ENCODE results near the gene PLIN4.
A peak's percentile ranks its signal among the peaks of the same experiment; 100 is the strongest.

Gene PLIN4

DNA sequence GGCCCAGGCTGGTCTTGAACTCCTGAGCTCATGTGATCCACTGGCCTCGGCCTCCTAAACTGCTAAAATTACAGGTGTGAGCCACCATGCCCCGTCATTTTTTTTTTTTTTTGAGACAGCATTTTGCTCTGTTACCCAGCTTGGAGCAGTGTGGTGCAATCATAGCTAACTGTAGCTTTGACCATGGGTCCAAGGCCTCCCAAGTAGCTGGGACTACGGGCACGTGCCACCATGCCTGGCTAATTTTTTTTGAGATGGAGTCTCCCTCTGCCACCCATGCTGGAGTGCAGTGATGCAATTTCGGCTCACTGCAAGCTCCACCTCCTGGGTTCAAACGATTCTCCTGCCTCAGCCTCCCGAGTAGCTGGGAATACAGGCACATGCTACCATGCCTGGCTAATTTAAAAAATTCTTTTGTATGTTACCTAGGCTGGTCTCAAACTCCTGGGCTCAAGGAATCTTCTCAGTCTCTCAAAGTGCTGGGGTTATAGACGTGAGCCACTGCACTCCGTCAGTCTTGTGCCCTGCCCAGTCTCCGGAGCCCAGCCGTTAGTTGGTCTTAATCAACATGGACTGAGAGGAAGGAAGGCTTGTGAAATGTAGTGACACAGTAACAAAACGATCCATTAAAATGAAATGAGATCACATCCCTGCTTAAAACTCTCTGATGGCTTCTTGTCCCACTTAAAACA is 23.0 kb upstream of the PLIN4 start:
- Histone ChIP-seq H3K27ac (ENCODE audit: low read length) (no peak overlapping the region), H3K9ac (ENCODE audit: low read depth, low read length) (no peak overlapping the region), H3K36me3 (ENCODE audit: insufficient read depth, low read depth, low read length) (no peaks in the 10 kb centered on the region), H3K9me3 (ENCODE audit: insufficient read depth, low read depth, low read length) (no peaks in the 10 kb centered on the region), H3K27me3 (ENCODE audit: insufficient read depth, low read length) (no peaks in the 10 kb centered on the region), H3K4me1 (ENCODE audit: insufficient read depth, low read length) (no peaks in the 10 kb centered on the region), H3K4me3 (ENCODE audit: low read length) (no peak overlapping the region)

DNA sequence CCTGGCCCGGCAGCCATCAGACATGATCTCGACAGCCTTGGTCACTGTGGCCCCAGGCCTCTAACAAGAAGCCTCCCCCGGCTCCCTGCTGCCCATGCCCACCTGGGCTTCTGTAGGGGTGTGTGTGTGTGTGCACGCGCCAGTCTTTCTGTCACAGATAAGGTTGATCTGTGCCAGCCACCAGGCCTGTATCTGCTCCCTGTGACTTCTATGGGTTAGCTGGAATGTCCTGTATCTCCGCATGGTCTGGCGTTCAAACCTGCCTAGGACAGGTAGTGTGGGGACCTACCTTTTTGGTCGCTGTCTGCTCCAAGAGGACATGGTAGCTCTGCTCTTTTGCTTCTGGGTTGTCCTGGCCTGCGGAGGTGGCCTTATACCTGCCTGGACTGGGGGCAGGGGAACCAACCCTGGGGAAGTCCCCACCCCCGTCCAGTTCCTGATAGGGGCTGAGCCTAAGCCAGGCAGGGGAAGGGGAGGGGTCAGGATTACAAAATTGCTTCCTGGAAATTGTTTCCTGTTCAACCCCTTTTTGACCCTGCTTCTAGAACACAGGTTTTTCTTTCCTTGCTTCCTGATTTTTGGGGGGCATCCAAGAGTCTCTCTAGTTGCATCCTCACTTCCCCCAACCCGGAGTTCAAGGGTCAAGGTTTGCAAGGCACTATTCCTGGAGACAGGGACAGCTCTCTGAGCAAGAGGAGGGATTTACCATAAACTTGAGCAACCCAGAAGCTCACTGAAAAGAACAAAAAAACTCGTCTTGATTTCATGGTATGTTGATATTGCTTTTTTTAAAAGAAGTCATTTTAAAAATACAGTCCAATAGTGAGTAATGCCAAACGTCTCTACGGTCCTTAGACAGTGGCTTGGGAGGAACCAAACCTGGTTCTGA is 21.7 kb upstream of the PLIN4 start, which contains the start of gene LRG1:
Gene LRG1, minus strand, starts transcription at position 344 of the 889 bp plus-strand sequence. Its CDS starts 23 bp downstream, at position 321.
- H3K9me3 ChIP-seq (ENCODE audit: insufficient read depth, low read depth, low read length), result no peaks in the 10 kb centered on the region
- H3K4me3 ChIP-seq (ENCODE audit: low read length), result peak within 1 kb of the TSS; percentile 28; the same call in 1 of the 2 replicates
- H3K9ac ChIP-seq (ENCODE audit: low read depth, low read length), result no peak within 1 kb of the TSS
- no peaks in the 10 kb centered on the region; the same call in 1 of the 2 replicates for H3K4me1 ChIP-seq (ENCODE audit: insufficient read depth, low read length)
- H3K27me3 ChIP-seq (ENCODE audit: insufficient read depth, low read length), result 0 out of 2 replicates have a peak, but pooled peaks cover under 1% of the 10 kb centered on the region
- no peak within 1 kb of the TSS for H3K27ac ChIP-seq (ENCODE audit: low read length)
- H3K36me3 ChIP-seq (ENCODE audit: insufficient read depth, low read depth, low read length), result no peaks in the 10 kb centered on the region

DNA sequence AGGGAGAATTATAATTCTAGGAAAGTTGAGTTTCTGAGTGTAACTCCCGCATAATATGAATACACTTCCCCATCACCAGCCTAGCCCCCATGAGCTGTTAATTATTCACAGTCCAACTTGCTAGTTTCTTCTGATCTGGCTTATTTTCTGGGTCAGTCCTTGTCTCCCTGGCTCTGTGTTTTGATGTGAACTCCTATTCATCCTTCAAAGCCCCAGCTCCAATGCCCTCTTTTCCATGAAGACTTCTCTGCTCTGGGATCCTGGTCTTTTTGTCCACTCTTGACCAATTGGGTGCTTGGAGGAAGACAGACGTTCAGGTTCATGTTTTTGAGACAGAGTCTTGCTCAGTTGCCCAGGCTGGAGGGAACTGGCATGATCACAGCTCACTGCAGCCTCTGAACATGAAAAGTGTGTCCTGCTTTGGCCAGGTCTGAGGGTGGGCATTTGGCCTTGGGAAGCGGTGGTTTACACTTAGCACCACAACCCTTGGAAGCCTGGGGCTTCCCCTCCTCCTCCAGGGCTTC is 20.9 kb upstream of the PLIN4 start:
- Histone ChIP-seq H3K27me3 (ENCODE audit: insufficient read depth, low read length) (peaks cover 7% of the 10 kb centered on the region), H3K4me3 (ENCODE audit: low read length) (no peak overlapping the region), H3K9me3 (ENCODE audit: insufficient read depth, low read depth, low read length) (no peaks in the 10 kb centered on the region), H3K36me3 (ENCODE audit: insufficient read depth, low read depth, low read length) (no peaks in the 10 kb centered on the region), H3K27ac (ENCODE audit: low read length) (no peak overlapping the region), H3K4me1 (ENCODE audit: insufficient read depth, low read length) (no peaks in the 10 kb centered on the region; the same call in 1 of the 2 replicates), H3K9ac (ENCODE audit: low read depth, low read length) (no peak overlapping the region)

DNA sequence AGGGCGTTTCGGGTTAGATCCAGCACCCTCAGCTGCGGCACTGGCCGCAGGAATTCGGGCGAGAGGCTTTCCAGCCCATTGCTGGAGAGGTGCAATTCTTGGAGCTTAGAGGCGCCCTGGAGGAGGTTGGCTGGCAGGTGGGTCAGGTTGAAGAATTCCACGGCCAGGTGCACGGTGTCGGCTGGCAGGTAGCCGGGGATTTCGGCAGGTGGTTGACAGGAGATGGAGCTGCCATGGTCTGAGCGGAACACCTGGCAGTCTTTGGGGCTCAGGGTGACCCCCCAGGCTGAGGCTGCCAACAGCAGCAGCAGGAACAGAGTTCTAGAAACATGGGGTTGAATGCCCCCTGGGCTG is 20.3 kb upstream of the PLIN4 start:
- no peaks in the 10 kb centered on the region; the same call in 1 of the 2 replicates for H3K4me1 ChIP-seq (ENCODE audit: insufficient read depth, low read length)
- H3K9me3 ChIP-seq (ENCODE audit: insufficient read depth, low read depth, low read length), result no peaks in the 10 kb centered on the region

DNA sequence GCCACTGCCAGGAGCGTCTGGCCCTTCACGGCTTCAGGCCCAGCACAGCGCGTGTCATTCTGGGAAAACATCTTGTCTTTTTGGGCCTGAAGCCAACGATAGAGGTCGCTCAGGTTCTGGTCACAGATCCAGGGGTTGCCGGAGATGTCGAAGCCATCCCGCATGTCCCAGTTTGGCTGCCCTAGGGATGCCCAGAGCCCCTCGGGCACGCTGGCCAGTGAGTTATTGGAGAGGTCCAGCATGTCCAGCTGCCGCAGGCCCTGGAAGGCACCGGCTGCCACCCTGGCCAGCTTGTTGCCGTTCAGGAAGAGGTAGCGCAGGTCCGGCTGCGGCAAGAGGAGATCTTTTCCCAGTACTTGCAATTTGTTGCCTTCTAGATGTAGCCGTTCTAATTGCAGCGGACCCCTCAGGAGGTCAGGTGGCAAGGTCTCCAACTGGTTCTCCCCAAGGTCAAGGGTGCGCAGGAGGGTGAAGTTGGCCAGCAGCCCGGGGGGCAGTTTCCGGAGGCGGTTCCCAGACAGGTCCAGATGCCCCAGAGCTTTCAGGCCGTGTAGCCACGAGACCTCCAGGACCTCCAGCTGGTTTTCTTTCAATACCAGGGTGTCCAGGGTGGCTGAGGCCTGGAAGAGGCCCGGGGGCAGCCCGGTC is 19.8 kb upstream of the PLIN4 start:
- no peaks in the 10 kb centered on the region; the same call in 1 of the 2 replicates for H3K4me1 ChIP-seq (ENCODE audit: insufficient read depth, low read length)
- H3K4me3 ChIP-seq (ENCODE audit: low read length), result no peak overlapping the region
- no peaks in the 10 kb centered on the region for H3K9me3 ChIP-seq (ENCODE audit: insufficient read depth, low read depth, low read length)
- H3K27me3 ChIP-seq (ENCODE audit: insufficient read depth, low read length), result peaks cover 19% of the 10 kb centered on the region
- no peaks in the 10 kb centered on the region for H3K36me3 ChIP-seq (ENCODE audit: insufficient read depth, low read depth, low read length)
- no peak overlapping the region for H3K27ac ChIP-seq (ENCODE audit: low read length)
- no peak overlapping the region for H3K9ac ChIP-seq (ENCODE audit: low read depth, low read length)

More for the DNA sequence above, 20.3 kb upstream of the PLIN4 start:
- H3K27me3 ChIP-seq (ENCODE audit: insufficient read depth, low read length), result peaks cover 14% of the 10 kb centered on the region
- no peak overlapping the region for H3K9ac ChIP-seq (ENCODE audit: low read depth, low read length)
- no peak overlapping the region for H3K4me3 ChIP-seq (ENCODE audit: low read length)
- H3K36me3 ChIP-seq (ENCODE audit: insufficient read depth, low read depth, low read length), result no peaks in the 10 kb centered on the region
- H3K27ac ChIP-seq (ENCODE audit: low read length), result no peak overlapping the region

DNA sequence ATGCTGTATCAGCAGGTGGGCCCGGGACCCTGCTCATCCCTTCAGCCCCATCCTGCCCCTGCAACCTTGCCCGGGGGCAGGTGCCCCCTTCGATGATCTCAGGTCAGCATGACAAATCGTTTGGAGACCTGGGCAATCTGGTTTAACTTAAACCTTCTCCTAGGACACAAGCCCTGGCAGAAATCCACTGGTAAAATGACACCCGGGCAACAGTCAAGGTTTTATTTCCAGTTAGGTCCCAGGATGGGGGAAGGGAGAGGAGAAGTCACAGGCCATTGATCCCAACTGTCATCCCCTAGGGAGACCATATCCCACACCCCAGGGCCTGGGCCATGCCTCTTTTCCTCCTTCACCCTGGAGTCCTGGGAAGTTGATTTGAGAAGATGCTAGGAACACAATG is 18.5 kb upstream of the PLIN4 start:
- no peaks in the 10 kb centered on the region; the same call in 1 of the 2 replicates for H3K4me1 ChIP-seq (ENCODE audit: insufficient read depth, low read length)
- H3K27me3 ChIP-seq (ENCODE audit: insufficient read depth, low read length), result peaks cover 19% of the 10 kb centered on the region
- no peaks in the 10 kb centered on the region for H3K9me3 ChIP-seq (ENCODE audit: insufficient read depth, low read depth, low read length)
- H3K36me3 ChIP-seq (ENCODE audit: insufficient read depth, low read depth, low read length), result no peaks in the 10 kb centered on the region
- no peak overlapping the region for H3K9ac ChIP-seq (ENCODE audit: low read depth, low read length)
- no peak overlapping the region for H3K27ac ChIP-seq (ENCODE audit: low read length)
- no peak overlapping the region for H3K4me3 ChIP-seq (ENCODE audit: low read length)

DNA sequence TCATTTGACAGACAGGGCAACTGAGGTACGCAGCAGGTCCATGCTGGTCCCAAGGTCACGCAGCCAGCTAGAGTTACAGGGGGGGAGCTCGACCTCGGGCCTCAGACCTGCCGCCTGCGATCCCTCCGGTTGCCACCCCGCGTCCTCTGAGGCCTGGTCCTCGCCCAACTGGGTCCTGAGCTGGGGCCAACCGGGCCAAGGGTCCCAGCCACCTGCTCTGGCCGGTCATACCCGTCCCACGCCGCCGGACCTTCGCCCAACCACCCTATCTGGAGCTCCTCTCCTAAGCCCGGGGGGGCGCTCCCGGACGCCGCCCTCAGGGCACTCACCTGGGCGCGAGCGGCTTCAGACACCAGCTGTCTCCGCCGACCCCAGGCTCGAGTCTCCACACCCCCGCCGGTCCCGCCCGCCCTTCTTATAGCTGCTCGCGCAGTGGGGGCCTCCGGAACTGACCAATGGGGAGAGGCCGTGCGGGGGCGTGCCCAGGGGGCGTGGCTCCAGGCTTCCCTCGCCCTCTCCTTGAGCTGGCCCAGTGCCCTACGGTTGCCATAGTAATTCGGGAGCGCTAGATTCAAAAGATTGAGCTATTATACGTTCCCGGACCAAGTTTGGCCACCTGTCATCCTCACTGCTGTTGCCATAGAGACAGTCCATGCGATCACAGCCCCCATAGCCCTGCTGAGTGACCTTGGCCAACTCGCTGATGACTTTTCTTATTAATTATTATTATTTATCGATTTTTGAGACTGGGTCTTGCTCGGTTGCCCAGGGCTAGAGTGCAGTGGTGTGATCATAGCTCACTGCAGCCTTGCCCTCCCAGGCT is 16.8 kb upstream of the PLIN4 start, which contains the start of gene PLIN5:
Gene PLIN5, minus strand, starts transcription at position 389 of the 823 bp plus-strand sequence. CDS start 1,150 bp downstream, outside the sequence.
- Histone ChIP-seq H3K27ac (ENCODE audit: low read length) (no peak within 1 kb of the TSS), H3K4me1 (ENCODE audit: insufficient read depth, low read length) (no peaks in the 10 kb centered on the region; the same call in 1 of the 2 replicates), H3K36me3 (ENCODE audit: insufficient read depth, low read depth, low read length) (no peaks in the 10 kb centered on the region), H3K9me3 (ENCODE audit: insufficient read depth, low read depth, low read length) (no peaks in the 10 kb centered on the region), H3K4me3 (ENCODE audit: low read length) (peak within 1 kb of the TSS; percentile 52; the same call in 1 of the 2 replicates), H3K27me3 (ENCODE audit: insufficient read depth, low read length) (peaks cover 19% of the 10 kb centered on the region), H3K9ac (ENCODE audit: low read depth, low read length) (no peak within 1 kb of the TSS)

DNA sequence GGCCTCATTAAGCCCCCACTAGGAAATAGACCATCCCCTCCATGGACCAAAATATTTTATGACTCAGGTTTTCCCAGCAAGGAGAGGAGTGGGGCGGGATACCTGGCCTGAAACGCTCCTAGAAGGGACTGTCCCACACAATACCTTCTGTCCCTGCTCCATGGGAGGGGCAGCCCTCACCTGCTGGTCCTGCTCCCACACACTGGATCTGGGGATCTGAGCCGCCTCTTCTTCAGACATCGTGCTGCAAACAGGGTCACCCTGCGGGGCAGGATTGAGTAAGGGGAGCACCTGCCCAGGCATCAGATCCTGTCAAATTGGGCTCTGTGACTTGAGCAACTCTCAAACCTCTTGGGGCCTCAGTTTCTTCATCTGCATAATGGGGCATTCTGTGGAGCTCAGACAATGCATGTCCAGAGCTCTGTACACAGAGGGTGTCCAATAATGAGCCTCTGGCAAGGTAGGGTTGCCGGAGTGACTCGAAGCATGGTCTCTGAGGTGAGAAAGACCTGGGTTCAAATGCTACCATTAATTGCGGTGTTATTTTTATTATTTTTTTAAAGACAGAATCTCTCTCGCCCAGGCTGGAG is 15.6 kb upstream of the PLIN4 start:
- Histone ChIP-seq H3K36me3 (ENCODE audit: insufficient read depth, low read depth, low read length) (no peaks in the 10 kb centered on the region), H3K4me1 (ENCODE audit: insufficient read depth, low read length) (no peaks in the 10 kb centered on the region; the same call in 1 of the 2 replicates), H3K27ac (ENCODE audit: low read length) (no peak overlapping the region), H3K27me3 (ENCODE audit: insufficient read depth, low read length) (peaks cover 19% of the 10 kb centered on the region), H3K9ac (ENCODE audit: low read depth, low read length) (no peak overlapping the region), H3K9me3 (ENCODE audit: insufficient read depth, low read depth, low read length) (no peaks in the 10 kb centered on the region), H3K4me3 (ENCODE audit: low read length) (no peak overlapping the region)

DNA sequence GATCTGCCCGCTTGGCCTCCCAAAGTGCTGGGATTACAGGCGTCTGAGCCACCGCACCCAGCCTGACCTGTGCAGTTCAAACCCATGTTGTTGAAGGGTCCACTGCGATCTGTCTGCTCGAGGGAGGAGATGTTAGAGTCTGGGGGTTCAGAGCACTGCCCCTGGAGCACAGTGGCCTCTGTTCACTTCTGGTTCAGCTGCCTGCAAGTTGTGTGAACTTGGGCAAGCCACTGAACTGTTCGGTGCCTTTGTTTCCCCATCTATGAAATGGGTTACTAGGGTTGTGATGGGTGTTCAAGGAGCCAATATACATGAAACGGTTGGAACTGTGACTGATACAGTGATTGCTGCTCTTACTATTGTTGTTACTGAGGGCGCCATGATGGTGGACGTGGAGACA is 15.0 kb upstream of the PLIN4 start:
- H3K4me1 ChIP-seq (ENCODE audit: insufficient read depth, low read length), result no peaks in the 10 kb centered on the region; the same call in 1 of the 2 replicates

DNA sequence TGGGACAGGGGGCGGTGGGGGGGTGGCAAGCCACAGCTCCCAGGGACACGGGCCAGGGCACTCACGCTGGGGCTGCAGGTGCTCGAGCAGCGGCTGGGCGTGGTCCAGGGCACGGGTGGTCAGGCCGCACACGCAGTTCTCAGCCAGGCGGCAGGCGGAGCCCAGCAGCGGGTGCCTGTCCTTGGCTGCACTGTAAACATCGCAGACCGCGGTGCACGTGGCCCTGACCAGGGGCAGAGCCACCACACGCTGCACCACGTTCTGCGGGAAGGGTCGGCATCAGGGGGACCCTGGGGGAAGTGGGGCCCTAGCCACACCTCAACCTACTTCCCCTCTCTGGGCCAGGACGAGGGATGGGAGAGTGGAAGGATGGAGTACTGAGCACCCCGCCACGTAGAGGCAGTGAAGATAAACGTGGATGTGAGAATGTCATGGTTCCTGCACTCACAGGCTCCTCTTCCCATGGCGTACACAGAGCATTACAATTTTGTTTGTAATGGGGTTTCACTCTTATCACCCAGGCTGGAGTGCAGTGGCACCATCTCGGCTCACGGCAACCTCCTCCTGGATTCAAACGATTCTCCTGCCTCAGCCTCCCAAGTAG is 13.4 kb upstream of the PLIN4 start:
- Histone ChIP-seq H3K4me1 (ENCODE audit: insufficient read depth, low read length) (no peaks in the 10 kb centered on the region; the same call in 1 of the 2 replicates), H3K9ac (ENCODE audit: low read depth, low read length) (no peak overlapping the region), H3K9me3 (ENCODE audit: insufficient read depth, low read depth, low read length) (no peaks in the 10 kb centered on the region), H3K36me3 (ENCODE audit: insufficient read depth, low read depth, low read length) (no peaks in the 10 kb centered on the region), H3K4me3 (ENCODE audit: low read length) (no peak overlapping the region), H3K27me3 (ENCODE audit: insufficient read depth, low read length) (peaks cover 19% of the 10 kb centered on the region), H3K27ac (ENCODE audit: low read length) (no peak overlapping the region)

More for the DNA sequence above, 15.0 kb upstream of the PLIN4 start:
- H3K27me3 ChIP-seq (ENCODE audit: insufficient read depth, low read length), result peaks cover 19% of the 10 kb centered on the region
- H3K27ac ChIP-seq (ENCODE audit: low read length), result no peak overlapping the region
- H3K36me3 ChIP-seq (ENCODE audit: insufficient read depth, low read depth, low read length), result no peaks in the 10 kb centered on the region
- no peak overlapping the region for H3K4me3 ChIP-seq (ENCODE audit: low read length)
- H3K9ac ChIP-seq (ENCODE audit: low read depth, low read length), result no peak overlapping the region
- H3K9me3 ChIP-seq (ENCODE audit: insufficient read depth, low read depth, low read length), result no peaks in the 10 kb centered on the region
